Right lobe of liver (tissue), 4 donors: ENCODE data around the gene DIP2A.

Source experiments
- CTCF ChIP-seq, 4 donors: fragments of 200-600 bp in 3 of 4; fragments of 450-650 bp in 1 of 4; IDR thresholded peaks; one replicate each; pipeline versions ENCODE4 v1.5.1 to v1.8.0; 2016 to 2022; ENCODE audit warnings: antibody characterized with exemption in 4 of 4, mild to moderate bottlenecking in 2 of 4
- POLR2A ChIP-seq: fragments of 450-650 bp; IDR thresholded peaks from one replicate; pipeline ENCODE4 v1.6.1; 2017; ENCODE audit warnings: antibody characterized with exemption, mild to moderate bottlenecking
- donor health status: DM: no; HTN: no; CAD: no.
- donor health status: DM: no; HTN: no; CAD: no.
- donor health status: DM: no; HTN: yes; CAD: no.

- TF ChIP-seq POLR2A, result no peak
- no peak for TF ChIP-seq CTCF (IDR thresholded peaks at IDR 0.05)
These were observed 139.2 kb downstream of the DIP2A start for GRCh38 chr21:46597896-46598343.
